ENCODE measurements around the gene GAS7. TPM values are rescaled to one million over a fixed set of nuclear protein-coding genes. Genes with fewer than 3 reads are reported as not detected.
A peak's percentile ranks its signal among the peaks of the same experiment; 100 is the strongest.

Gene GAS7
- total RNA-seq, 4 donors from 2014 or later, result 242 to 309 (median 264) TPM

GRCh38 chr17:9883451-9883850 is 315.0 kb downstream of the GAS7 start:
- Histone ChIP-seq H3K27me3 (no peaks in the 10 kb centered on the region), H3K36me3 (no peaks in the 10 kb centered on the region), H3K4me1 (no peaks in the 10 kb centered on the region), H3K4me3 (no peak overlapping the region), H3K9me3 (peaks cover 0 to 28% (median 13%) of the 10 kb centered on the region in 4 donors), H3K27ac (no peak overlapping the region)
- TF ChIP-seq EP300 (IDR thresholded peaks at IDR 0.05), result no peak
- TF ChIP-seq POLR2A (IDR thresholded peaks at IDR 0.05), result no peak
- TF ChIP-seq CTCF (IDR thresholded peaks at IDR 0.05), result no peak
- DNase-seq (ENCODE audit: low spot score in 2 of 2), result no peak

- Histone ChIP-seq H3K27ac (no peak overlapping the region), H3K9me3 (peaks cover 0 to 28% (median 13%) of the 10 kb centered on the region in 4 donors), H3K27me3 (no peaks in the 10 kb centered on the region), H3K4me1 (peaks cover 0 to 4% (median 1%) of the 10 kb centered on the region in 4 donors), H3K4me3 (no peak overlapping the region), H3K36me3 (no peaks in the 10 kb centered on the region)
- no peak for DNase-seq (ENCODE audit: low spot score in 2 of 2)
- 80 to 88% methylated on average over 3 of the region's 3 CpGs for WGBS, 2 donors
- TF ChIP-seq EP300 (IDR thresholded peaks at IDR 0.05) (peak in 1 of 2 donors; percentile 61), POLR2A (IDR thresholded peaks at IDR 0.05) (no peak)
Measured at GRCh38 chr17:9880582-9880999, 317.8 kb downstream of the GAS7 start.

- Histone ChIP-seq H3K4me1 (peaks cover 0 to 13% (median 2%) of the 10 kb centered on the region in 4 donors), H3K27me3 (no peaks in the 10 kb centered on the region), H3K27ac (no peak overlapping the region), H3K4me3 (no peak overlapping the region), H3K36me3 (no peaks in the 10 kb centered on the region), H3K9me3 (peaks cover 0 to 19% (median 9%) of the 10 kb centered on the region in 4 donors)
- DNase-seq (ENCODE audit: low spot score in 2 of 2), result no peak
- TF ChIP-seq EP300 (IDR thresholded peaks at IDR 0.05), result no peak
- 80 to 83% methylated on average over 8 of the region's 8 CpGs for WGBS, 2 donors
Measured at GRCh38 chr17:9878786-9879525, 319.4 kb downstream of the GAS7 start.

GRCh38 chr17:9878356-9878755 is 320.1 kb downstream of the GAS7 start:
- no peak for DNase-seq (ENCODE audit: low spot score in 2 of 2)
- Histone ChIP-seq H3K36me3 (no peaks in the 10 kb centered on the region), H3K4me3 (no peak overlapping the region), H3K27me3 (no peaks in the 10 kb centered on the region), H3K9me3 (peaks cover 0 to 15% (median 6%) of the 10 kb centered on the region in 4 donors), H3K27ac (no peak overlapping the region), H3K4me1 (peaks cover 0 to 13% (median 2%) of the 10 kb centered on the region in 4 donors)
- WGBS, 2 donors, result 67 to 82% methylated on average over 3 of the region's 3 CpGs
- TF ChIP-seq CTCF (IDR thresholded peaks at IDR 0.05) (no peak), EP300 (IDR thresholded peaks at IDR 0.05) (no peak), POLR2A (IDR thresholded peaks at IDR 0.05) (no peak)

DNA sequence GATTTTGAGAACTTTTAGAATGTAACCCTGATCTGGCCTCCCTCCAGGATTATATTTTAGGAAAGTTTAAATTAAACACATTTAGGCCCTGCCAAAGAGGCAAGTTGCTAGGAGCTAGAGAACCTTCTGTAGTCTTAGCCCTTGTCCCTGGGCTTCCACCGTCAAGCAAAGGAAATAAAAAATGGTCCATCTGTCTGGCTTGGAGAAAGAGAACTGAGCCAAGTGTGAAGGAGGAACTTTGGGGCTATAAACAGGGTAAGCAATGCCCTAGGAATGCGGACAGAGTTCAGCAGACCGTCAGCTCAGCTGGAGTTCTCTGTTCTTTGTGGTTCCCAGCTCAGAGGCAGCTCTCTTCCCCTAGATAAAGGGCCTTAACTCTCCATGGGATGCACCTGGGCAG is 323.0 kb downstream of the GAS7 start:
- H3K4me1 ChIP-seq, result peaks cover 0 to 13% (median 2%) of the 10 kb centered on the region in 4 donors
- WGBS, 2 donors, result 5 to 12% methylated on average over 3 of the region's 3 CpGs
- peak in 1 of 2 donors; percentile 26 for TF ChIP-seq EP300 (IDR thresholded peaks at IDR 0.05)
- no peak for TF ChIP-seq CTCF (IDR thresholded peaks at IDR 0.05)
- no peaks in the 10 kb centered on the region for H3K36me3 ChIP-seq
- H3K9me3 ChIP-seq, result no peaks in the 10 kb centered on the region
- no peak for DNase-seq (ENCODE audit: low spot score in 2 of 2)
- peak overlapping the region in 2 of 4 donors; percentile 6 to 50 for H3K27ac ChIP-seq
- no peaks in the 10 kb centered on the region for H3K27me3 ChIP-seq
- no peak overlapping the region for H3K4me3 ChIP-seq

DNA sequence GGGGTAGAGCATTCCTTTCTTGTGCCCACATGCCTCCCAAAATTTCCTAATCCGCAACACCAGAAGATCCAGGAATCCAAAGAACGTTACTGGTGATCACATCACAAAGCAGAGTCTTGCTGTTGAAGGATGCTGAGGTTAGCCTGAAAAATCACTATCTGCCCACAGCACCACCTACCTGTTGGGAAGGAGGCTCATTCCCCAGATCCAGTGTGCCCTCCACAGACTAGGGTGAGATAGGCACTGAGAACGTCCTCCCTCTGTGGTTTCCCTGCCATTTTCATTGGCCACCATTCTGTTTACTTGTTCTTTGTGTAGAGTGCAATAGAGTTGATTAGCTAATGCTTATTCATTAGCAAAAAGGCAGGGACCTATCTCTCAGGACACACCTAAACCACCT is 323.7 kb downstream of the GAS7 start:
- no peak overlapping the region for H3K4me3 ChIP-seq
- TF ChIP-seq EP300 (IDR thresholded peaks at IDR 0.05), result no peak
- TF ChIP-seq CTCF (IDR thresholded peaks at IDR 0.05), result no peak
- TF ChIP-seq POLR2A (IDR thresholded peaks at IDR 0.05), result no peak
- no peaks in the 10 kb centered on the region for H3K36me3 ChIP-seq
- H3K4me1 ChIP-seq, result peaks cover 0 to 13% (median 2%) of the 10 kb centered on the region in 4 donors
- H3K27me3 ChIP-seq, result no peaks in the 10 kb centered on the region
- no peak for DNase-seq (ENCODE audit: low spot score in 2 of 2)
- WGBS, 2 donors, result 79 to 91% methylated on average over 3 of the region's 3 CpGs
- H3K27ac ChIP-seq, result no peak overlapping the region
- no peaks in the 10 kb centered on the region for H3K9me3 ChIP-seq

Data from tibial nerve (tissue), 4 donors.